ENCODE results near the gene RTEL1.

DNA sequence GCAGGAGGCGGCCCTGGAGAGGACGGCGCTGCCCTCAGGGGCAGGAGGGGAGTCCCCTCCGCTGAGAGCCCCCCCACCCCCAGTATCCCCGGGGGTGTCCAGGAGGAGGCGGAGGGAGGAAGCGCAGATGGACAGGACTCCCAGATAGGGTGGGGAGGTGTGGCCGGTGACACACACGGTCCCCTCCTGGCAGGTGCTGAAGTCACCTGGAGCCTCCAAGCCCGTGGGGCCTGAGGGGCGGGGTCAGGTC lies 6.2 kb upstream of the RTEL1 start:
- TF ChIP-seq, protein P1, sequence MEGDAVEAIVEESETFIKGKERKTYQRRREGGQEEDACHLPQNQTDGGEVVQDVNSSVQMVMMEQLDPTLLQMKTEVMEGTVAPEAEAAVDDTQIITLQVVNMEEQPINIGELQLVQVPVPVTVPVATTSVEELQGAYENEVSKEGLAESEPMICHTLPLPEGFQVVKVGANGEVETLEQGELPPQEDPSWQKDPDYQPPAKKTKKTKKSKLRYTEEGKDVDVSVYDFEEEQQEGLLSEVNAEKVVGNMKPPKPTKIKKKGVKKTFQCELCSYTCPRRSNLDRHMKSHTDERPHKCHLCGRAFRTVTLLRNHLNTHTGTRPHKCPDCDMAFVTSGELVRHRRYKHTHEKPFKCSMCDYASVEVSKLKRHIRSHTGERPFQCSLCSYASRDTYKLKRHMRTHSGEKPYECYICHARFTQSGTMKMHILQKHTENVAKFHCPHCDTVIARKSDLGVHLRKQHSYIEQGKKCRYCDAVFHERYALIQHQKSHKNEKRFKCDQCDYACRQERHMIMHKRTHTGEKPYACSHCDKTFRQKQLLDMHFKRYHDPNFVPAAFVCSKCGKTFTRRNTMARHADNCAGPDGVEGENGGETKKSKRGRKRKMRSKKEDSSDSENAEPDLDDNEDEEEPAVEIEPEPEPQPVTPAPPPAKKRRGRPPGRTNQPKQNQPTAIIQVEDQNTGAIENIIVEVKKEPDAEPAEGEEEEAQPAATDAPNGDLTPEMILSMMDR (IDR thresholded peaks at IDR 0.05) = no peak
- no peak for TF ChIP-seq EZH2 (IDR thresholded peaks at IDR 0.05; ENCODE audit: borderline replicate concordance, insufficient read depth, low read depth, low read length, poor library complexity, severe bottlenecking)
